Measurements from ENCODE around the gene TNFRSF14.

DNA sequence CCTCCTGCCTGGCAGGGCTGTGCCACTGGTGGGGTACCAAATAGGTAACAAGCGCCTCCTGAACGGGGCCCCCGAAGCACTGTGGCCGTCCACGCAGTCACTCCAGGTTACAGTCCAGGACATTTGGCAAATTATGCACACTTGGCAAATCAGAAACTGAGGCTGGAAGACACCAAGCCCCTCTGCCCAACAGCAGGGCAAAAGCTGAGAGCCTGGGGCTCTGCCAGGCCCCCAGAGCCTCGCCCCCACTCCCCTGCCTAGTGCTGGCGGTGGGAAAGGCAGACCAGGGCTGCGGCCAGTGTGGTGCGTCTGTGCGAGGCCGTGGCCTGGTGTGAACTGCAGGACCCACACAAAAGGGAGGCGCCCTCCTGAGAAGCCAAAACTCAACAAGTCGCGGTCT is 39.2 kb upstream of the TNFRSF14 start:
- TF ChIP-seq EZH2 (IDR thresholded peaks at IDR 0.05; ENCODE audit: low read length, unreplicated experiment) (no peak), EZH2phosphoT487 (IDR thresholded peaks at IDR 0.05; ENCODE audit: borderline replicate concordance, low read length) (no peak)
- TF ChIP-seq, protein P1, sequence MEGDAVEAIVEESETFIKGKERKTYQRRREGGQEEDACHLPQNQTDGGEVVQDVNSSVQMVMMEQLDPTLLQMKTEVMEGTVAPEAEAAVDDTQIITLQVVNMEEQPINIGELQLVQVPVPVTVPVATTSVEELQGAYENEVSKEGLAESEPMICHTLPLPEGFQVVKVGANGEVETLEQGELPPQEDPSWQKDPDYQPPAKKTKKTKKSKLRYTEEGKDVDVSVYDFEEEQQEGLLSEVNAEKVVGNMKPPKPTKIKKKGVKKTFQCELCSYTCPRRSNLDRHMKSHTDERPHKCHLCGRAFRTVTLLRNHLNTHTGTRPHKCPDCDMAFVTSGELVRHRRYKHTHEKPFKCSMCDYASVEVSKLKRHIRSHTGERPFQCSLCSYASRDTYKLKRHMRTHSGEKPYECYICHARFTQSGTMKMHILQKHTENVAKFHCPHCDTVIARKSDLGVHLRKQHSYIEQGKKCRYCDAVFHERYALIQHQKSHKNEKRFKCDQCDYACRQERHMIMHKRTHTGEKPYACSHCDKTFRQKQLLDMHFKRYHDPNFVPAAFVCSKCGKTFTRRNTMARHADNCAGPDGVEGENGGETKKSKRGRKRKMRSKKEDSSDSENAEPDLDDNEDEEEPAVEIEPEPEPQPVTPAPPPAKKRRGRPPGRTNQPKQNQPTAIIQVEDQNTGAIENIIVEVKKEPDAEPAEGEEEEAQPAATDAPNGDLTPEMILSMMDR (conservative IDR thresholded peaks at IDR 0.05; ENCODE audit: low read depth, low read length) = no peak

All from PC-3 (cell line).